Activated CD4-positive, alpha-beta memory T cell treated with anti-CD3 and anti-CD28 coated beads, Interleukin-2, amount 10 ng/mL, durations not matched to agents 7 days and 5 days (primary cell): ENCODE measurements around the gene SLC9B2. TPM values are rescaled to one million over a fixed set of nuclear protein-coding genes. Genes with fewer than 3 reads are reported as not detected.

Experiments
- CTCF ChIA-PET: fragments of 350-600 bp; sonication (Branson Sonifier 250); formaldehyde crosslinking; loops from one replicate; lab custom pipeline; 2021; ENCODE audit warnings: antibody characterized with exemption, inconsistent platforms; lab: Charles Lee
- POLR2A ChIA-PET: fragments of 350-600 bp; sonication (Branson Sonifier 250); formaldehyde crosslinking; loops from one replicate; lab custom pipeline; 2021; ENCODE audit warnings: antibody characterized with exemption; lab: Charles Lee
- DNase-seq: peaks from one replicate; pipeline ENCODE4 v3.0.0-alpha.2; 2020
- H3K27ac Mint-ChIP-seq: one replicate; pipeline ENCODE4 v1.8.0; 2021; ENCODE audit warnings: mild to moderate bottlenecking, mixed read lengths
- H3K27me3 Mint-ChIP-seq: one replicate; pipeline ENCODE4 v1.8.0; 2021; ENCODE audit warnings: mixed read lengths
- H3K36me3 Mint-ChIP-seq: one replicate; pipeline ENCODE4 v1.8.0; 2021; ENCODE audit warnings: low read depth, mixed read lengths
- H3K4me1 Mint-ChIP-seq: one replicate; pipeline ENCODE4 v1.8.0; 2021; ENCODE audit warnings: mixed read lengths
- H3K4me3 Mint-ChIP-seq: one replicate; pipeline ENCODE4 v1.8.0; 2021; ENCODE audit warnings: mild to moderate bottlenecking, mixed read lengths
- H3K9me3 Mint-ChIP-seq: one replicate; pipeline ENCODE4 v1.8.0; 2021; ENCODE audit warnings: mixed read lengths
- total RNA-seq, 2 experiments: library from RNA; stranded (reverse); gene quantifications; one replicate each; pipeline ENCODE4 v1.2.3, GENCODE V29; 2021

Gene SLC9B2
- total RNA-seq, 2 experiments from 2014 or later = 18.3 to 20.7 TPM

GRCh38 chr4:103098341-103098740 lies 21.8 kb upstream of the SLC9B2 start:
- ChIA-PET CTCF (interaction anchor here (1.2 to 4.9 kb wide), 5 partner anchors 8 to 753 kb away, joined by 4 to 39 read pairs (median 11); partner anchors contain the start of genes SLC39A8, SLC9B2 and UBE2D3), POLR2A (interaction anchor here (0.8 to 1.1 kb wide), 3 partner anchors 22 to 229 kb away, joined by 3 read pairs; partner anchors contain the start of gene SLC9B2)
- H3K27me3 Mint-ChIP-seq = no peaks in the 10 kb centered on the region
- no peak overlapping the region for H3K27ac Mint-ChIP-seq
- no peak for DNase-seq
- peaks cover 21% of the 10 kb centered on the region for H3K4me1 Mint-ChIP-seq
- H3K9me3 Mint-ChIP-seq = no peaks in the 10 kb centered on the region
- H3K36me3 Mint-ChIP-seq = no peaks in the 10 kb centered on the region
- H3K4me3 Mint-ChIP-seq = no peak overlapping the region

GRCh38 chr4:103097112-103097511 lies 20.6 kb upstream of the SLC9B2 start:
- no peak overlapping the region for H3K4me3 Mint-ChIP-seq
- no peak for DNase-seq

GRCh38 chr4:103095080-103095479 lies 18.5 kb upstream of the SLC9B2 start:
- Mint-ChIP-seq H3K4me3 (no peak overlapping the region), H3K36me3 (peaks cover 3% of the 10 kb centered on the region), H3K4me1 (peaks cover 41% of the 10 kb centered on the region), H3K9me3 (no peaks in the 10 kb centered on the region), H3K27me3 (no peaks in the 10 kb centered on the region), H3K27ac (no peak overlapping the region)
- no peak for DNase-seq
- CTCF ChIA-PET = interaction anchor here (1.4 to 8.3 kb wide), 6 partner anchors 17 to 664 kb away, joined by 3 to 98 read pairs (median 4); partner anchors contain the start of gene SLC9B2
- POLR2A ChIA-PET = interaction anchor here (1.0 to 2.8 kb wide), 5 partner anchors 13 to 334 kb away, joined by 3 to 9 read pairs (median 4); partner anchors contain the start of genes MANBA, SLC9B2 and UBE2D3

More at GRCh38 chr4:103097112-103097511, 20.6 kb upstream of the SLC9B2 start:
- H3K36me3 Mint-ChIP-seq = no peaks in the 10 kb centered on the region
- ChIA-PET CTCF (no interaction called here), POLR2A (interaction anchor here (1.1 kb wide), 1 partner anchor 228 kb away, joined by 3 read pairs; no protein-coding TSS in a partner anchor)
- H3K4me1 Mint-ChIP-seq = peaks cover 33% of the 10 kb centered on the region
- H3K27me3 Mint-ChIP-seq = no peaks in the 10 kb centered on the region
- H3K27ac Mint-ChIP-seq = no peak overlapping the region
- H3K9me3 Mint-ChIP-seq = no peaks in the 10 kb centered on the region

GRCh38 chr4:103092245-103092644 lies 15.7 kb upstream of the SLC9B2 start:
- no peaks in the 10 kb centered on the region for H3K9me3 Mint-ChIP-seq

GRCh38 chr4:103091601-103092223 lies 15.2 kb upstream of the SLC9B2 start:
- H3K27me3 Mint-ChIP-seq = no peaks in the 10 kb centered on the region
- H3K36me3 Mint-ChIP-seq = peaks cover 19% of the 10 kb centered on the region
- ChIA-PET CTCF (interaction anchor here (0.7 to 8.3 kb wide), 30 partner anchors 9 to 661 kb away, joined by 3 to 98 read pairs (median 4); partner anchors contain the start of genes BDH2, MANBA, SLC9B2 and UBE2D3), POLR2A (interaction anchor here (0.6 to 4.8 kb wide), 11 partner anchors 11 to 747 kb away, joined by 3 to 31 read pairs (median 3); partner anchors contain the start of genes CISD2, MANBA, SLC39A8 and SLC9B1)
- peak overlapping the region; percentile 75 for H3K27ac Mint-ChIP-seq
- H3K9me3 Mint-ChIP-seq = no peaks in the 10 kb centered on the region
- DNase-seq = peak; percentile 56
- H3K4me3 Mint-ChIP-seq = peak overlapping the region; percentile 65
- H3K4me1 Mint-ChIP-seq = peaks cover 31% of the 10 kb centered on the region

More at GRCh38 chr4:103092245-103092644, 15.7 kb upstream of the SLC9B2 start:
- Mint-ChIP-seq H3K27ac (peak overlapping the region; percentile 68), H3K36me3 (peaks cover 13% of the 10 kb centered on the region), H3K4me3 (peak overlapping the region; percentile 65), H3K4me1 (peaks cover 31% of the 10 kb centered on the region), H3K27me3 (no peaks in the 10 kb centered on the region)
- DNase-seq = no peak
- ChIA-PET POLR2A (interaction anchor here (0.6 to 4.8 kb wide), 10 partner anchors 12 to 661 kb away, joined by 3 to 31 read pairs (median 3); partner anchors contain the start of genes CISD2, SLC9B1, SLC9B2 and UBE2D3), CTCF (interaction anchor here (0.7 to 8.3 kb wide), 23 partner anchors 8 to 662 kb away, joined by 3 to 98 read pairs (median 5); partner anchors contain the start of genes BDH2, SLC9B2 and UBE2D3)

GRCh38 chr4:103089481-103089880 lies 12.9 kb upstream of the SLC9B2 start:
- H3K36me3 Mint-ChIP-seq = peaks cover 25% of the 10 kb centered on the region
- H3K27ac Mint-ChIP-seq = no peak overlapping the region
- no peaks in the 10 kb centered on the region for H3K9me3 Mint-ChIP-seq
- peaks cover 31% of the 10 kb centered on the region for H3K4me1 Mint-ChIP-seq
- H3K27me3 Mint-ChIP-seq = no peaks in the 10 kb centered on the region
- DNase-seq = no peak
- ChIA-PET POLR2A (interaction anchor here (1.1 to 4.8 kb wide), 2 partner anchors 14 to 329 kb away, joined by 3 to 31 read pairs; partner anchors contain the start of genes MANBA and SLC9B2), CTCF (interaction anchor here (1.5 to 8.3 kb wide), 4 partner anchors 11 to 79 kb away, joined by 4 to 98 read pairs (median 42); partner anchors contain the start of genes BDH2 and SLC9B2)
- no peak overlapping the region for H3K4me3 Mint-ChIP-seq

- Mint-ChIP-seq H3K4me3 (no peak overlapping the region), H3K9me3 (no peaks in the 10 kb centered on the region), H3K27ac (no peak overlapping the region), H3K36me3 (peaks cover 26% of the 10 kb centered on the region), H3K27me3 (no peaks in the 10 kb centered on the region), H3K4me1 (peaks cover 14% of the 10 kb centered on the region)
- DNase-seq = no peak
- ChIA-PET POLR2A (no interaction called here), CTCF (no interaction called here)
Measured at GRCh38 chr4:103086551-103086950, 10.0 kb upstream of the SLC9B2 start.

GRCh38 chr4:103085555-103086196 lies 9.1 kb upstream of the SLC9B2 start:
- H3K4me1 Mint-ChIP-seq = peaks cover 12% of the 10 kb centered on the region
- CTCF ChIA-PET = no interaction called here
- H3K36me3 Mint-ChIP-seq = peaks cover 28% of the 10 kb centered on the region
- no peaks in the 10 kb centered on the region for H3K27me3 Mint-ChIP-seq
- no peak overlapping the region for H3K27ac Mint-ChIP-seq
- H3K9me3 Mint-ChIP-seq = no peaks in the 10 kb centered on the region
- POLR2A ChIA-PET = no interaction called here
- H3K4me3 Mint-ChIP-seq = no peak overlapping the region
- DNase-seq = no peak

GRCh38 chr4:103079621-103080020 lies 3.1 kb upstream of the SLC9B2 start:
- Mint-ChIP-seq H3K27me3 (no peaks in the 10 kb centered on the region), H3K9me3 (no peaks in the 10 kb centered on the region), H3K27ac (no peak overlapping the region), H3K4me1 (peaks cover 26% of the 10 kb centered on the region), H3K36me3 (peaks cover 17% of the 10 kb centered on the region), H3K4me3 (no peak overlapping the region)
- no peak for DNase-seq
- POLR2A ChIA-PET = interaction anchor here (1.5 to 1.7 kb wide), 2 partner anchors 466 to 798 kb away, joined by 3 read pairs; no protein-coding TSS in a partner anchor
- CTCF ChIA-PET = interaction anchor here (1.0 to 9.5 kb wide), 4 partner anchors 12 to 605 kb away, joined by 3 to 98 read pairs (median 6); partner anchors contain the start of gene BDH2

GRCh38 chr4:103075894-103076746 lies 441 bp downstream of the SLC9B2 start:
- no peaks in the 10 kb centered on the region for H3K27me3 Mint-ChIP-seq
- CTCF ChIA-PET = interaction anchor here (0.6 to 9.5 kb wide), 7 partner anchors 8 to 249 kb away, joined by 3 to 98 read pairs (median 5); partner anchors contain the start of genes BDH2 and UBE2D3
- POLR2A ChIA-PET = interaction anchor here (0.6 to 4.6 kb wide), 18 partner anchors 10 to 731 kb away, joined by 3 to 35 read pairs (median 3); partner anchors contain the start of genes BDH2, CISD2, MANBA and SLC39A8
- peaks cover 47% of the 10 kb centered on the region for H3K4me1 Mint-ChIP-seq
- peak overlapping the region; percentile 92 for H3K27ac Mint-ChIP-seq
- H3K4me3 Mint-ChIP-seq = peak overlapping the region; percentile 86
- peaks cover 22% of the 10 kb centered on the region for H3K36me3 Mint-ChIP-seq
- no peaks in the 10 kb centered on the region for H3K9me3 Mint-ChIP-seq
- peak; percentile 66 for DNase-seq

- no peaks in the 10 kb centered on the region for H3K9me3 Mint-ChIP-seq
- POLR2A ChIA-PET = interaction anchor here (0.7 to 4.6 kb wide), 11 partner anchors 9 to 315 kb away, joined by 3 to 35 read pairs (median 3); partner anchors contain the start of genes MANBA and UBE2D3
- H3K36me3 Mint-ChIP-seq = peaks cover 25% of the 10 kb centered on the region
- no peaks in the 10 kb centered on the region for H3K27me3 Mint-ChIP-seq
- CTCF ChIA-PET = interaction anchor here (0.6 to 9.5 kb wide), 6 partner anchors 9 to 30 kb away, joined by 3 to 98 read pairs (median 6); partner anchors contain the start of gene BDH2
- no peak for DNase-seq
- H3K27ac Mint-ChIP-seq = peak overlapping the region; percentile 92
- peaks cover 47% of the 10 kb centered on the region for H3K4me1 Mint-ChIP-seq
- peak overlapping the region; percentile 86 for H3K4me3 Mint-ChIP-seq
Measured at GRCh38 chr4:103075435-103075893, 1.1 kb downstream of the SLC9B2 start.
